CD4-positive, alpha-beta T cell treated with Interleukin-2 at 100 ng/mL for 4 hours (primary cell): Measurements from ENCODE around the gene EPB41L4A.
A peak's percentile ranks its signal among the peaks of the same experiment; 100 is the strongest.

Experiments
- DNase-seq: peaks from one replicate; pipeline ENCODE4 v3.0.0-alpha.2; 2020; ENCODE audit warnings: low spot score

EPB41L4A gene

GRCh38 chr5:112353678-112354077, 65.4 kb downstream of the EPB41L4A start:
- no peak for DNase-seq

GRCh38 chr5:112351225-112351624, 67.9 kb downstream of the EPB41L4A start:
- no peak for DNase-seq

DNA sequence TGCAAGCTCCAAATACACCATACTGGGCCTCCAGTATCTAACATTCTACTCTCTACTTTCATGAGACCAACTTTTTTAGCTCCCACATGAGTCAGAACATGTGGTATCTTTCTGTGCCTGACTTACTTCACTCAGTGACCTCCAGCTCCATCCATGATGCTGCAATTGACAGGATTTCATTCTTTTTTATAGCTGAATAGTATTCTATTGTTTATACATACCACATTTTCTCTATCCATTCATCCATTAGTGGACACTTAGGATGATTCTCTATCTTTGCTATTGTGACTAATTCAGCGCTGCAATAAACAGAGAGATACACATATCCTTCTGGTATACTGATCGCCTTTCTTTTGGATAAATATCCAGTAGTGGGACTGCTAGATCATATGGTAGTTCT, 68.5 kb downstream of the EPB41L4A start:
- DNase-seq = no peak

DNA sequence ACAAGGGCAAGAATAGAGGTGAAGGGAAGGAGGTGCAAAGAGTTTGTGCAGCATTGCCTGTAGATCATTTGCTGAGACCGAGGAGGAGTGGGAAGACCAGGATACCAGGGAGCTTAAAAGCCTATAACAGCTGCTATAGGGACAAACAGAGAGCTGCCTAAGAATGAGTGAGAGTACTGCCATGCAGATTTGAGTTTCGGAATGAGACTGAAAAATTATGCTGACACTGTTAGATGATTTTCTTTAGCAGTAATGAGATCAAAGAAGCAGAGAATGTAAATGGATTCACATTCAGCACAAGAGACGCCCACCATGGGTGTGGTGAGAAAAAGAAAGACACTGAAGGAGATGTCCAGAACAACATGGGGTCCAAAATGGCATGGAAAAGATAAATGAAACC, 69.7 kb downstream of the EPB41L4A start:
- no peak for DNase-seq

- DNase-seq = no peak
Measured at GRCh38 chr5:112348915-112349314, 70.2 kb downstream of the EPB41L4A start.

GRCh38 chr5:112348387-112348786, 70.7 kb downstream of the EPB41L4A start:
- DNase-seq = no peak

DNA sequence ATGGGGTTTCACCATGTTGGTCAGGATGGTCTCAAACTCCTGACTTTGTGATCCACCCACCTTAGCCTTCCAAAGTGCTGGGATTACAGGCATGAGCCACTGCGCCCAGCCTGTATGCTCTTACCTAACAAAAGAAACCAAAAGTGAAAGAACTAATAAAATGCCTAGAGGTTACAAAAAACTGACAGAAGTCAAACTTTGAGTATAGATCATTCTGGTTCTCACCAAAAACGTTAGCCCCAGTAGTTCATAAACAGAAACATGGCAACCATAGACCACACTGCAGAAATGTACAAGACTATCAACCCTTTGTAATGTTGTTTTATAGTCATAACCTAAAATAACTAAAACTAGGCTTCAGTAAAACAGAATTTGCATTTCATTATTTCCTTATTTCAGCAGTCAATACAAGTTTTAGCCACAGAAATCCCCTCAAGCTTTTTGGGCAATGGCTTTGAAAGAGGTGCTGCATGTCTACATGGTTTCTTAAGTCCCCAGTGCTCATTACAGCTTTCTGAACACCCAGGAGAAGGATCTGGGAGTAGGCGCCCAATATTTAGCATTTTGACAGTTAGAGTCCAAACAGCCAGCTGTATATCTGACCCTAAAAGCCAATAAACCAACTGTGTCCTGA, 72.5 kb downstream of the EPB41L4A start:
- DNase-seq = no peak

- no peak for DNase-seq
Measured at GRCh38 chr5:112344540-112344939, 74.5 kb downstream of the EPB41L4A start.

- no peak for DNase-seq
Measured at GRCh38 chr5:112342389-112342788, 76.7 kb downstream of the EPB41L4A start.

- no peak for DNase-seq
Measured at GRCh38 chr5:112339761-112340160, 79.3 kb downstream of the EPB41L4A start.

DNA sequence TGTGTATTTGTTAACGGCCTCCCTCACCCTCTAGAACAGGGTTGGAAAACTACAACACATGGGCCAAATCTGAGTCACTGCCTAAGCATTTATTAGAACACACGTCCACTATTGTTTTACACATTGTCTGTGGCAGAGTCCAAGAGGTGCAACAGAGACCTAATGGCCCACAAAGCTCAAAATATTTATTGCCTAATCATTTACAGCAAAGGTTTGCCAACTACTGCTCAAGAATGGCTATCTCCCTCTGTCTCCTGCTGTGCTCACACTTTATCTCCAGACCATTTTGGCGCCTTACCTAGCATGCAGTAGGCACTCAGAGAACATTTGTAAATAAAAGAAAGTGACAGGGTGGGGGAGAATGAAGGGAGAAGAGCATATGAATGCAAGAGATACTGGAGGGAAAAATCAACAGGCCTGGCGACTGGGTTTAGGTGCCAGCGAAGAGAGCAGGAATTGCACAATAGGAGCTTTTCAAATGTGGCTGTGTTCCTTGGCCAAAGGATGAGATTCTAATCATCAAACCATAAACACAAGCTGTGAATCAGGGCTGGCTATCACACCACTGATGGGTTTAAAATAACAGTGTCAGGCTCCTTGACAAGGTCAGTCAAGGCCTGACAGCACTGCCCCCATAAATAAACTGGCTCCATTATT, 80.3 kb downstream of the EPB41L4A start:
- no peak for DNase-seq

DNA sequence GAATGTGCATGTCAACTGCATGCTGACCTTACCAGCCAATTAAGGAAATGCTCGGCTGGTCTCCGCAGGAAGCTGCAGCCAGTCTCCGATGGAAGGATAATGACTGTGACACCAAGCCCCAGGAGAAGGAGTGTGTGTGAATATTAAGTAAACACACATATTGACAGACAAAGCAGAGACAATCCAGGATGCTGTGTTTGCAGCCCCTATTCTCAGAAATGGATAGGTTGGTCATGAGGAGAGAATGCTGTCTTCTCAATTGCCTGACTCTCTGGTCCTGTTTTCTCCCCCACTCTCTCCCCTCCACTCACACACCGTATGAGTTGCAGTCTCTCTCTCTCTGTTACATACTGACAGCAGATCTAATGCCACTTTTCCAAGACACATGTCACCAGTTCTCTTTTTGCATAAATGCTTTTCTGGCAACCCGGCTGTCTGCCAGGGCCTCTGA, 85.7 kb downstream of the EPB41L4A start:
- no peak for DNase-seq

GRCh38 chr5:112331892-112332291, 87.2 kb downstream of the EPB41L4A start:
- no peak for DNase-seq

DNA sequence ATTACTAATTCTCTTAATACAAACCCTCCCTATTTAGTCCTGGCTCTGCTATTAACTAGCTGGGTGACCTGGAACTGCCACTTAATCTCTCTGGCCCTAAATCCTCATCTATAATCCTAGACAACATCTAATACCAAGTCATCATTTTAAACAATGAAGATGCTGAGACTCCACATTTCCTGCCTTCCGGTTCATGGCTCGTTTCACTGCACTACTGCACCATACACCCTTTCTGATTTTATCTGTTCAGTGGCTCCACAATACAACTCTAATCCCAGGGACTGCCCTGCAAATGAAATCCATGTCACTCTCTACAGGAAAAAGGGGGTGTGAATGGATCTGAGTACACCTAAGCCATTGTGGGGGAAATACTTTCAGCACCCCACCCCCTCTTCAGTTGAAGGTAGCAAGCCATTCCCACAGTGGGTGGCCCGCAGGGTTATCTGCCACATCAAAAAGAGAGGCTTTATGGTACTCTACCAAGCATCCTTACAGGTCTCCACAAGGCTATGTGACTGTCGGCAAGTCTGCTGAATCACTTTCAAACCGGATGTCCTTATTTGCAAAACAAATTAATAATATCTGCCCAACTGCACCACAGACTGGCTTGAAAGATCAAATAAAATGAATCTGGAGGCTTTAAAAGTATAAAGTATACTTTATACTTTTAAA, 89.5 kb downstream of the EPB41L4A start:
- peak; percentile 4 for DNase-seq

DNA sequence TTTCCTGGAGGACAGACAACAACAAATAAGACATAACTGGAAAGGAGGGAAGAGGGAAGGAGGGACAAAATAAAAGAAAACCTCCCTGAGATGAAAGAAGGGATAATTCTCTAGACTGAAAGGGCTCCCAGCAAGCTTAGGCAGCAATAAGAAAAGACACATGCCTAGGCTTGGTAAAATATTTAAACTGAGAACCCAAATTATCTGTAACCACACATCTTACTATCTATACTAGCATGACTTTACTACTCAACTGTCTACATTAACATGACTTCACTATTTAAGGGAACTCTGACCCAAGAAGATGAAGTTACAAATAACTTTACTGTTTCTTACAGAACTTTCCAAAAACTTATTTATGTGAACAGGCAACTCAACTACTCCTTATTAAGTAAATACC, 95.9 kb downstream of the EPB41L4A start:
- DNase-seq = no peak

- DNase-seq = no peak
Measured at GRCh38 chr5:112320408-112320807, 98.7 kb downstream of the EPB41L4A start.

- no peak for DNase-seq
Measured at GRCh38 chr5:112318346-112318745, 100.7 kb downstream of the EPB41L4A start.

- no peak for DNase-seq
Measured at GRCh38 chr5:112317866-112318265, 101.2 kb downstream of the EPB41L4A start.

- no peak for DNase-seq
Measured at GRCh38 chr5:112316731-112317130, 102.3 kb downstream of the EPB41L4A start.

- DNase-seq = no peak
Measured at GRCh38 chr5:112316006-112316405, 103.1 kb downstream of the EPB41L4A start.

DNA sequence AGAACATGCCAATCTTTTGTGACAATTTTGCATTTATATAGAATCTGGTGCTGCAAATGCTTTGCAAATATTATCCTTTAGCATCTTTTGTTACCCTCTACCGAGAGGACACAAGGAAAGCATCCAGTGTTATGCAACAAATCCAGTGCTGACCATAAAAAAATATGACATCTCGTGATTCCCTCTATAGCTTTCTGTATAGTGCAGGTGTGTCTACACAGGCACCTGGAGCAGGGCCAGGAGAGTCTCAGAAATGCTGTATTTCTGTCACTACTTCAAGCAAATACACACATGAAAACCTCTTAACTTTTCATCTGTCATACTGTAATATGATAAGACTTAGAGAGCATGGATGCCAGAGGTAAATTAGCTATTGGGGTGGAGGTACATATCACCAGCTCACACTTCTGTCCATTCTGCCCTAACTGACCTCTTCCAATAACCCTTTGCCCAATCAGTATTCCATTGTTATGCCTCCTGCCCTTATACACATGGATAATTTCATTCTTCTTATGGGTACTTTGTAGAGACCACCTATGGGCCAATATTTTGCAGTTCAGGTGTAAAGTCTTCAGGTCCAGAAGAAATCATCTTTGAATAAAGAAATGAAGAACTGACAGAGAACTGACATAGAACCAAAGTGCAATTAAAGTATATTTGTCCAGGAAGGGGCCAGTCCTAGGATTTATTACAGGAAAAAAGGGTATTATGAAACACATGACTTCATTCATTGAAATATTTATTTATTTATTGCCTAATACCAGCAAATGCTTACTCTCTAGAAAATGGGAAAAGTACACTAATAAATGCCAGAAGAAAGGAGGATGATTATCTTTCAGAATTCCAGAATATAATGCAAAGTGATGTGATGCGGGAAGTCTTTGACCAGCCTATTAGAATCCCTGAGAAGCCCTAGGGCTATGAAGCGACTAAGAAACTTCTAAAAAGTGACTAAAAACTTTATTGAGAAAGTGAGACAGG, 106.5 kb downstream of the EPB41L4A start:
- no peak for DNase-seq

- no peak for DNase-seq
Measured at GRCh38 chr5:112310746-112311145, 108.3 kb downstream of the EPB41L4A start.
